ENCODE results near the gene PCBP2.
"Not testable (repeated sequence)": the region's sequence is repeated elsewhere in the genome, so short reads cannot be mapped to it uniquely, and the experiment has no call there.

The PCBP2 gene

GRCh38 chr12:53441040-53441833 lies 10.7 kb upstream of the PCBP2 start, which contains the start of gene PRR13:
PRR13 (plus strand) TSS chr12:53441734; CDS start chr12:53442715, 981 bp downstream.
- DNase-seq: peak; percentile 99

- DNase-seq: no peak
Observed at GRCh38 chr12:53443955-53444354, 7.9 kb upstream of the PCBP2 start.

- not testable (repeated sequence) for DNase-seq
Observed at GRCh38 chr12:53444593-53445325, 7.1 kb upstream of the PCBP2 start.

- DNase-seq: no peak
Observed at GRCh38 chr12:53450936-53451335, 966 bp upstream of the PCBP2 start.

- DNase-seq: peak; percentile 94
Observed at GRCh38 chr12:53452159-53453077, 516 bp downstream of the PCBP2 start.

GRCh38 chr12:53453953-53454640 lies 2.2 kb downstream of the PCBP2 start:
- no peak for DNase-seq

- DNase-seq: no peak
Observed at GRCh38 chr12:53454707-53455106, 2.8 kb downstream of the PCBP2 start.

- no peak for DNase-seq
Observed at GRCh38 chr12:53456654-53457366, 4.9 kb downstream of the PCBP2 start.

GRCh38 chr12:53459097-53459496 lies 7.2 kb downstream of the PCBP2 start:
- DNase-seq: no peak

GRCh38 chr12:53461059-53461458 lies 9.2 kb downstream of the PCBP2 start:
- no peak for DNase-seq

GRCh38 chr12:53461591-53461990 lies 9.7 kb downstream of the PCBP2 start:
- DNase-seq: no peak

GRCh38 chr12:53462935-53463334 lies 11.0 kb downstream of the PCBP2 start:
- DNase-seq: no peak

- DNase-seq: no peak
Observed at GRCh38 chr12:53463802-53464560, 12.1 kb downstream of the PCBP2 start.

- no peak for DNase-seq
Observed at GRCh38 chr12:53464685-53465418, 12.9 kb downstream of the PCBP2 start.

GRCh38 chr12:53465679-53466078 lies 13.8 kb downstream of the PCBP2 start:
- DNase-seq: no peak

GRCh38 chr12:53466640-53467039 lies 14.7 kb downstream of the PCBP2 start:
- no peak for DNase-seq

GRCh38 chr12:53467082-53467481 lies 15.2 kb downstream of the PCBP2 start:
- no peak for DNase-seq

- no peak for DNase-seq
Observed at GRCh38 chr12:53467880-53468279, 16.0 kb downstream of the PCBP2 start.

- DNase-seq: no peak
Observed at GRCh38 chr12:53468282-53468681, 16.4 kb downstream of the PCBP2 start.

- DNase-seq: no peak
Observed at GRCh38 chr12:53472056-53472582, 20.2 kb downstream of the PCBP2 start.

Data from COR-L47 (cell line).